ENCODE data around the gene NUP42. TPM values are rescaled to one million over a fixed set of nuclear protein-coding genes. Genes with fewer than 3 reads are reported as not detected.

Gene NUP42
- total and polyA plus RNA-seq, 2 donors (not counting 1 experiment from before 2014, with no cell fraction given): 13.1 to 28.2 TPM

- DNase-seq (ENCODE audit: low read depth in 2 of 2): no peak
- H3K36me3 ChIP-seq (ENCODE audit: control insufficient read depth, insufficient read depth, low read length): no peaks in the 10 kb centered on the region
- no peaks in the 10 kb centered on the region for H4K20me1 ChIP-seq (ENCODE audit: control insufficient read depth, extremely low read depth, insufficient read depth, low read length)
- no peaks in the 10 kb centered on the region for H3K4me1 ChIP-seq (ENCODE audit: control insufficient read depth, extremely low read depth, insufficient read depth, low read length)
- H3K9ac ChIP-seq (ENCODE audit: insufficient read depth, low read length): no peak overlapping the region
- no peak overlapping the region for H3K4me3 ChIP-seq (replicated peaks in 1 of 4; ENCODE audit: control extremely low read depth in 1 of 4, insufficient read depth in 1 of 4, low read depth in 3 of 4, low read length in 4 of 4)
- H3K27ac ChIP-seq (ENCODE audit: insufficient read depth, low read length): no peak overlapping the region
- H2AFZ ChIP-seq (ENCODE audit: low read length): no peak overlapping the region
- no peak overlapping the region for H3K4me2 ChIP-seq (ENCODE audit: extremely low read depth, insufficient read depth, low read length)
- no peaks in the 10 kb centered on the region for H3K27me3 ChIP-seq (ENCODE audit: control insufficient read depth, insufficient read depth, low read length)
- no peak for TF ChIP-seq EZH2 (IDR thresholded peaks at IDR 0.05; ENCODE audit: low read length, missing control alignments)
- TF ChIP-seq, protein P1, sequence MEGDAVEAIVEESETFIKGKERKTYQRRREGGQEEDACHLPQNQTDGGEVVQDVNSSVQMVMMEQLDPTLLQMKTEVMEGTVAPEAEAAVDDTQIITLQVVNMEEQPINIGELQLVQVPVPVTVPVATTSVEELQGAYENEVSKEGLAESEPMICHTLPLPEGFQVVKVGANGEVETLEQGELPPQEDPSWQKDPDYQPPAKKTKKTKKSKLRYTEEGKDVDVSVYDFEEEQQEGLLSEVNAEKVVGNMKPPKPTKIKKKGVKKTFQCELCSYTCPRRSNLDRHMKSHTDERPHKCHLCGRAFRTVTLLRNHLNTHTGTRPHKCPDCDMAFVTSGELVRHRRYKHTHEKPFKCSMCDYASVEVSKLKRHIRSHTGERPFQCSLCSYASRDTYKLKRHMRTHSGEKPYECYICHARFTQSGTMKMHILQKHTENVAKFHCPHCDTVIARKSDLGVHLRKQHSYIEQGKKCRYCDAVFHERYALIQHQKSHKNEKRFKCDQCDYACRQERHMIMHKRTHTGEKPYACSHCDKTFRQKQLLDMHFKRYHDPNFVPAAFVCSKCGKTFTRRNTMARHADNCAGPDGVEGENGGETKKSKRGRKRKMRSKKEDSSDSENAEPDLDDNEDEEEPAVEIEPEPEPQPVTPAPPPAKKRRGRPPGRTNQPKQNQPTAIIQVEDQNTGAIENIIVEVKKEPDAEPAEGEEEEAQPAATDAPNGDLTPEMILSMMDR (conservative IDR thresholded peaks at IDR 0.05 in 1 of 2, IDR thresholded peaks at IDR 0.05 in 1 of 2; ENCODE audit: low read depth in 1 of 2, low read length in 2 of 2): no peak
- no peaks in the 10 kb centered on the region for H3K9me3 ChIP-seq (ENCODE audit: control insufficient read depth, insufficient read depth, low read depth, low read length)
- H3K79me2 ChIP-seq (ENCODE audit: control insufficient read depth, insufficient read depth, low read length): no peaks in the 10 kb centered on the region
Observed at GRCh38 chr7:23210506-23210905, 28.7 kb downstream of the NUP42 start.

DNA sequence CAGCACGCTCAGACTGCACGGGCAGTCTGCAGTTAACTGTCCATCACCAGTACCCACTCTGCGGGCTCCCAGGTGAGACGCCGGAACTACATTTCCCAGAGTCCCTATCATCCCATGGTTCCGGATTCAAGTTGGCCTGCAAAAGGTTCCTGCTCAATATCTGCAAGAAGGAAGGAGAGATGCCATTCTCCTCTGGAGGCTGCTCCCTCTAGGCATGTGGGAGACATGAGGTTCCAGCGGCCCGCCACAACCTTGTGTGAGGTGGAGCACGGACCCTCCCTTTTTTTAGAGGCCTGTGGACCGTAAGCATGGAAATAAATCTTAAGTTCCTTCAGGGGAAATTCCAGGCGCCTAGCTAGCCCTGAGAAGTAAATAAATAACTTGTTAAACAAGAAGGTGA, 29.7 kb downstream of the NUP42 start:
- no peak overlapping the region for H2AFZ ChIP-seq (ENCODE audit: low read length)
- no peaks in the 10 kb centered on the region for H3K27me3 ChIP-seq (ENCODE audit: control insufficient read depth, insufficient read depth, low read length)
- H3K4me3 ChIP-seq (replicated peaks in 1 of 4; ENCODE audit: control extremely low read depth in 1 of 4, insufficient read depth in 1 of 4, low read depth in 3 of 4, low read length in 4 of 4): no peak overlapping the region
- no peak for TF ChIP-seq EZH2 (IDR thresholded peaks at IDR 0.05; ENCODE audit: low read length, missing control alignments)
- TF ChIP-seq, protein P1 (conservative IDR thresholded peaks at IDR 0.05 in 1 of 2, IDR thresholded peaks at IDR 0.05 in 1 of 2; ENCODE audit: low read depth in 1 of 2, low read length in 2 of 2): no peak
- no peak overlapping the region for H3K9ac ChIP-seq (ENCODE audit: insufficient read depth, low read length)
- H3K4me2 ChIP-seq (ENCODE audit: extremely low read depth, insufficient read depth, low read length): no peak overlapping the region
- DNase-seq (ENCODE audit: low read depth in 2 of 2): no peak
- H4K20me1 ChIP-seq (ENCODE audit: control insufficient read depth, extremely low read depth, insufficient read depth, low read length): no peaks in the 10 kb centered on the region
- H3K4me1 ChIP-seq (ENCODE audit: control insufficient read depth, extremely low read depth, insufficient read depth, low read length): no peaks in the 10 kb centered on the region
- no peaks in the 10 kb centered on the region for H3K9me3 ChIP-seq (ENCODE audit: control insufficient read depth, insufficient read depth, low read depth, low read length)
- no peaks in the 10 kb centered on the region for H3K36me3 ChIP-seq (ENCODE audit: control insufficient read depth, insufficient read depth, low read length)
- H3K79me2 ChIP-seq (ENCODE audit: control insufficient read depth, insufficient read depth, low read length): no peaks in the 10 kb centered on the region
- H3K27ac ChIP-seq (ENCODE audit: insufficient read depth, low read length): no peak overlapping the region

DNA sequence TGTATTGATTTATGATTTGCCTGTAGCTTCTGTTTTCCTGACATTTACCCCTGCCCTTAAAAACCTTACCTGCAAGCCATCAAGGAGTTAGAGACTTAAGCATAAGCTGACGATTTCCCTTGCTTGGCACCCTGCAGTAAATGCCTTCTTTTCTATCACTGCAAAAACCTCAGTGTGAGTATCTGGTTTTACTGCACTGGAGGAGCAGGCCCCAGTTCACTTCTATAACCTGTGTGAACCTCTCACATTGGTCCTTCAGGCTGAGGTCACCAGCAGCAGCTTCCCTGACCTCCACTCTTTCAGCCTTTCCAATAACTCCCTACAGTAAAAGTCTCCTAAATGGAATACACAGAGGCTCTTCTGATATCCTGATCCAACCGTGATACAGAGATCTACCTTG, 30.5 kb downstream of the NUP42 start:
- Histone ChIP-seq H3K4me1 (ENCODE audit: control insufficient read depth, extremely low read depth, insufficient read depth, low read length) (no peaks in the 10 kb centered on the region), H4K20me1 (ENCODE audit: control insufficient read depth, extremely low read depth, insufficient read depth, low read length) (no peaks in the 10 kb centered on the region), H3K27me3 (ENCODE audit: control insufficient read depth, insufficient read depth, low read length) (no peaks in the 10 kb centered on the region), H3K27ac (ENCODE audit: insufficient read depth, low read length) (no peak overlapping the region), H3K9ac (ENCODE audit: insufficient read depth, low read length) (no peak overlapping the region), H3K4me2 (ENCODE audit: extremely low read depth, insufficient read depth, low read length) (no peak overlapping the region), H3K79me2 (ENCODE audit: control insufficient read depth, insufficient read depth, low read length) (no peaks in the 10 kb centered on the region), H3K36me3 (ENCODE audit: control insufficient read depth, insufficient read depth, low read length) (no peaks in the 10 kb centered on the region), H3K9me3 (ENCODE audit: control insufficient read depth, insufficient read depth, low read depth, low read length) (no peaks in the 10 kb centered on the region), H2AFZ (ENCODE audit: low read length) (no peak overlapping the region), H3K4me3 (replicated peaks in 1 of 4; ENCODE audit: control extremely low read depth in 1 of 4, insufficient read depth in 1 of 4, low read depth in 3 of 4, low read length in 4 of 4) (no peak overlapping the region)
- no peak for DNase-seq (ENCODE audit: low read depth in 2 of 2)
- TF ChIP-seq, protein P1 (conservative IDR thresholded peaks at IDR 0.05 in 1 of 2, IDR thresholded peaks at IDR 0.05 in 1 of 2; ENCODE audit: low read depth in 1 of 2, low read length in 2 of 2): no peak
- no peak for TF ChIP-seq EZH2 (IDR thresholded peaks at IDR 0.05; ENCODE audit: low read length, missing control alignments)

Measured in fibroblast of lung (primary cell).